ENCODE measurements around the gene MIP.
A peak's percentile ranks its signal among the peaks of the same experiment; 100 is the strongest.

The MIP gene

GRCh38 chr12:56476143-56476542, 21.7 kb upstream of the MIP start:
- no peak overlapping the region for H3K23ac ChIP-seq (ENCODE audit: low read length)
- H3K4ac ChIP-seq (ENCODE audit: low read depth, low read length) = no peak overlapping the region
- no peak overlapping the region for H3K14ac ChIP-seq (ENCODE audit: low read length)
- H3K18ac ChIP-seq (ENCODE audit: low read length) = no peak overlapping the region
- H3K79me1 ChIP-seq (ENCODE audit: low read length) = no peaks in the 10 kb centered on the region
- H3K27ac ChIP-seq (ENCODE audit: low read depth, low read length) = no peak overlapping the region
- no peaks in the 10 kb centered on the region for H3K36me3 ChIP-seq (ENCODE audit: control insufficient read depth in 1 of 2, insufficient read depth in 2 of 2, low read length in 2 of 2)
- WGBS (ENCODE audit: extremely low coverage, insufficient coverage, insufficient read length) = 100% methylated on average over 2 of the region's 6 CpGs
- H3K4me1 ChIP-seq (ENCODE audit: control insufficient read depth in 1 of 2, insufficient read depth in 2 of 2, low read length in 2 of 2) = no peaks in the 10 kb centered on the region
- H2AFZ ChIP-seq (ENCODE audit: insufficient read depth, low read length, poor library complexity) = no peak overlapping the region
- no peak for DNase-seq
- no peak overlapping the region for H3K4me3 ChIP-seq (ENCODE audit: low read depth, low read length)
- no peak overlapping the region for H2BK12ac ChIP-seq (ENCODE audit: low read length)
- H2BK120ac ChIP-seq (ENCODE audit: insufficient read depth, low read length, poor library complexity) = no peak overlapping the region
- no peak overlapping the region for H4K8ac ChIP-seq (ENCODE audit: low read depth, low read length)
- no peak overlapping the region for H3K4me2 ChIP-seq (ENCODE audit: low read length)
- no peak overlapping the region for H3K9ac ChIP-seq (ENCODE audit: low read length)
- no peak overlapping the region for H2AK5ac ChIP-seq (ENCODE audit: low read length)
- H3K27me3 ChIP-seq (ENCODE audit: insufficient read depth, low read length) = no peaks in the 10 kb centered on the region
- H3K79me2 ChIP-seq (ENCODE audit: control insufficient read depth, insufficient read depth, low read length, poor library complexity) = no peaks in the 10 kb centered on the region
- H2BK5ac ChIP-seq (ENCODE audit: low read depth, low read length, poor library complexity) = no peak overlapping the region
- no peak overlapping the region for H4K91ac ChIP-seq (ENCODE audit: low read depth, low read length)
- H3K9me3 ChIP-seq (ENCODE audit: insufficient read depth, low read depth, low read length) = no peaks in the 10 kb centered on the region
- H4K12ac ChIP-seq (ENCODE audit: low read depth, low read length) = no peak overlapping the region

GRCh38 chr12:56474389-56474788, 19.9 kb upstream of the MIP start:
- H3K4ac ChIP-seq (ENCODE audit: low read depth, low read length) = no peak overlapping the region
- H3K23ac ChIP-seq (ENCODE audit: low read length) = no peak overlapping the region
- no peak overlapping the region for H3K4me2 ChIP-seq (ENCODE audit: low read length)
- no peak overlapping the region for H3K9ac ChIP-seq (ENCODE audit: low read length)
- no peak overlapping the region for H4K8ac ChIP-seq (ENCODE audit: low read depth, low read length)
- DNase-seq = no peak
- H3K36me3 ChIP-seq (ENCODE audit: control insufficient read depth in 1 of 2, insufficient read depth in 2 of 2, low read length in 2 of 2) = no peaks in the 10 kb centered on the region
- no peaks in the 10 kb centered on the region for H3K9me3 ChIP-seq (ENCODE audit: insufficient read depth, low read depth, low read length)
- H3K27ac ChIP-seq (ENCODE audit: low read depth, low read length) = no peak overlapping the region
- no peak overlapping the region for H4K91ac ChIP-seq (ENCODE audit: low read depth, low read length)
- WGBS (ENCODE audit: extremely low coverage, insufficient coverage, insufficient read length) = no CpG with 5 or more reads among the region's 9 CpGs
- H3K14ac ChIP-seq (ENCODE audit: low read length) = no peak overlapping the region
- no peak overlapping the region for H2AFZ ChIP-seq (ENCODE audit: insufficient read depth, low read length, poor library complexity)
- no peaks in the 10 kb centered on the region for H3K79me2 ChIP-seq (ENCODE audit: control insufficient read depth, insufficient read depth, low read length, poor library complexity)
- H3K27me3 ChIP-seq (ENCODE audit: insufficient read depth, low read length) = no peaks in the 10 kb centered on the region
- H2BK5ac ChIP-seq (ENCODE audit: low read depth, low read length, poor library complexity) = no peak overlapping the region
- H3K4me3 ChIP-seq (ENCODE audit: low read depth, low read length) = no peak overlapping the region
- no peak overlapping the region for H2BK120ac ChIP-seq (ENCODE audit: insufficient read depth, low read length, poor library complexity)
- H2BK12ac ChIP-seq (ENCODE audit: low read length) = no peak overlapping the region
- no peak overlapping the region for H2AK5ac ChIP-seq (ENCODE audit: low read length)
- H3K4me1 ChIP-seq (ENCODE audit: control insufficient read depth in 1 of 2, insufficient read depth in 2 of 2, low read length in 2 of 2) = peaks cover 0 to under 1% of the 10 kb centered on the region in 2 experiments
- no peak overlapping the region for H4K12ac ChIP-seq (ENCODE audit: low read depth, low read length)
- H3K18ac ChIP-seq (ENCODE audit: low read length) = no peak overlapping the region
- no peaks in the 10 kb centered on the region for H3K79me1 ChIP-seq (ENCODE audit: low read length)

- peak overlapping the region; percentile 81 for H3K4ac ChIP-seq (ENCODE audit: low read depth, low read length)
- H4K91ac ChIP-seq (ENCODE audit: low read depth, low read length) = peak overlapping the region; percentile 71
- no peak overlapping the region for H3K23ac ChIP-seq (ENCODE audit: low read length)
- no peak overlapping the region for H2BK12ac ChIP-seq (ENCODE audit: low read length)
- H3K79me1 ChIP-seq (ENCODE audit: low read length) = peaks cover 2% of the 10 kb centered on the region
- no peaks in the 10 kb centered on the region for H3K79me2 ChIP-seq (ENCODE audit: control insufficient read depth, insufficient read depth, low read length, poor library complexity)
- H3K27ac ChIP-seq (ENCODE audit: low read depth, low read length) = no peak overlapping the region
- H3K4me2 ChIP-seq (ENCODE audit: low read length) = peak overlapping the region; percentile 88
- peaks cover 5% of the 10 kb centered on the region in 2 experiments for H3K4me1 ChIP-seq (ENCODE audit: control insufficient read depth in 1 of 2, insufficient read depth in 2 of 2, low read length in 2 of 2)
- H3K27me3 ChIP-seq (ENCODE audit: insufficient read depth, low read length) = no peaks in the 10 kb centered on the region
- no peak for DNase-seq
- no peak overlapping the region for H2BK5ac ChIP-seq (ENCODE audit: low read depth, low read length, poor library complexity)
- peak overlapping the region; percentile 72 for H4K12ac ChIP-seq (ENCODE audit: low read depth, low read length)
- peak overlapping the region; percentile 17 for H2AK5ac ChIP-seq (ENCODE audit: low read length)
- H3K14ac ChIP-seq (ENCODE audit: low read length) = peak overlapping the region; percentile 16
- peak overlapping the region; percentile 73 for H3K4me3 ChIP-seq (ENCODE audit: low read depth, low read length)
- H3K9me3 ChIP-seq (ENCODE audit: insufficient read depth, low read depth, low read length) = no peaks in the 10 kb centered on the region
- peak overlapping the region; percentile 95 for H3K9ac ChIP-seq (ENCODE audit: low read length)
- no peak overlapping the region for H2BK120ac ChIP-seq (ENCODE audit: insufficient read depth, low read length, poor library complexity)
- H4K8ac ChIP-seq (ENCODE audit: low read depth, low read length) = peak overlapping the region; percentile 82
- no CpG with 5 or more reads among the region's 19 CpGs for WGBS (ENCODE audit: extremely low coverage, insufficient coverage, insufficient read length)
- peak overlapping the region; percentile 54 for H2AFZ ChIP-seq (ENCODE audit: insufficient read depth, low read length, poor library complexity)
- no peaks in the 10 kb centered on the region for H3K36me3 ChIP-seq (ENCODE audit: control insufficient read depth in 1 of 2, insufficient read depth in 2 of 2, low read length in 2 of 2)
- H3K18ac ChIP-seq (ENCODE audit: low read length) = peak overlapping the region; percentile 34
Observed at GRCh38 chr12:56469007-56469930, 14.8 kb upstream of the MIP start.

- Histone ChIP-seq H3K4me2 (ENCODE audit: low read length) (peak within 1 kb of the TSS; percentile 88), H3K4me1 (ENCODE audit: control insufficient read depth in 1 of 2, insufficient read depth in 2 of 2, low read length in 2 of 2) (peaks cover 5% of the 10 kb centered on the region in 2 experiments), H3K9ac (ENCODE audit: low read length) (peak within 1 kb of the TSS; percentile 95), H2AFZ (ENCODE audit: insufficient read depth, low read length, poor library complexity) (peak within 1 kb of the TSS; percentile 54), H2BK5ac (ENCODE audit: low read depth, low read length, poor library complexity) (no peak within 1 kb of the TSS), H3K23ac (ENCODE audit: low read length) (no peak within 1 kb of the TSS), H3K36me3 (ENCODE audit: control insufficient read depth in 1 of 2, insufficient read depth in 2 of 2, low read length in 2 of 2) (no peaks in the 10 kb centered on the region), H4K8ac (ENCODE audit: low read depth, low read length) (peak within 1 kb of the TSS; percentile 82), H3K27ac (ENCODE audit: low read depth, low read length) (no peak within 1 kb of the TSS), H3K4ac (ENCODE audit: low read depth, low read length) (peak within 1 kb of the TSS; percentile 81), H3K79me1 (ENCODE audit: low read length) (peaks cover 2% of the 10 kb centered on the region), H3K27me3 (ENCODE audit: insufficient read depth, low read length) (no peaks in the 10 kb centered on the region), H3K79me2 (ENCODE audit: control insufficient read depth, insufficient read depth, low read length, poor library complexity) (no peaks in the 10 kb centered on the region), H2BK120ac (ENCODE audit: insufficient read depth, low read length, poor library complexity) (peak within 1 kb of the TSS; percentile 50), H3K9me3 (ENCODE audit: insufficient read depth, low read depth, low read length) (no peaks in the 10 kb centered on the region), H2AK5ac (ENCODE audit: low read length) (peak within 1 kb of the TSS; percentile 17), H2BK12ac (ENCODE audit: low read length) (no peak within 1 kb of the TSS), H3K14ac (ENCODE audit: low read length) (peak within 1 kb of the TSS; percentile 16), H4K91ac (ENCODE audit: low read depth, low read length) (peak within 1 kb of the TSS; percentile 71), H4K12ac (ENCODE audit: low read depth, low read length) (peak within 1 kb of the TSS; percentile 72), H3K4me3 (ENCODE audit: low read depth, low read length) (peak within 1 kb of the TSS; percentile 73), H3K18ac (ENCODE audit: low read length) (peak within 1 kb of the TSS; percentile 49)
- peak; percentile 94 to 97 for DNase-seq
- no CpG with 5 or more reads among the region's 43 CpGs for WGBS (ENCODE audit: extremely low coverage, insufficient coverage, insufficient read length)
Observed at GRCh38 chr12:56468216-56469006, 14.0 kb upstream of the MIP start, which contains the start of gene SPRYD4. TSS of gene SPRYD4 (plus strand) at chr12:56468578. CDS start at chr12:56468592, 14 bp downstream.
